B cell (primary cell): ENCODE measurements around the gene LRP1-AS.

ENCODE experiments used
- EZH2 ChIP-seq: IDR thresholded peaks from 2 replicates; pipeline ENCODE4 v1.6.1; 2012; ENCODE audit warnings: borderline replicate concordance, low read depth, mild to moderate bottlenecking, moderate library complexity, low read length; ENCODE audit not compliant: insufficient read depth, poor library complexity, severe bottlenecking
- TF ChIP-seq, protein P1 (sequence below): fragments of 200-600 bp; IDR thresholded peaks from one replicate; pipeline ENCODE4 v1.8.0; 2022; ENCODE audit warnings: antibody characterized with exemption, mild to moderate bottlenecking

DNA sequence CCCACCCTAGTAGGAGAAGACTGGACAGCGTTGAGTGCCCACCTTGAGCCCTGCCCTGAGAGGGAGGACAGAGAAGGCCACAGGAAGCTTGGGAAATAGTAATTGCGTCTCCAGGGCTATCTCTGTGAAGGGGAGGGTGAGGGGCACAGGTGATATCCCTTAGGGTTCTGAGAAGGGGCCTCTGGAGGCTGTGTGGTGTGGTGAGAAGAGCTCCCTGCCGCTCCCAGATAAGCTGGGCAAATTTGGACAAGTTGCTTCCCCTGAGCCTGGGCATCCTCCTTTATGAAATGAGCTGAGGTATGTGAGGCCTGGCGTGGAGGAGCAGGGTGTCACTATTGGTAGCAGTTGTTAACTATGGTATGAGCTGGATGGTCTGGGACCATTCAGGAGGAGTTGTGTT is 23.5 kb upstream of the LRP1-AS start:
- TF ChIP-seq, protein P1, sequence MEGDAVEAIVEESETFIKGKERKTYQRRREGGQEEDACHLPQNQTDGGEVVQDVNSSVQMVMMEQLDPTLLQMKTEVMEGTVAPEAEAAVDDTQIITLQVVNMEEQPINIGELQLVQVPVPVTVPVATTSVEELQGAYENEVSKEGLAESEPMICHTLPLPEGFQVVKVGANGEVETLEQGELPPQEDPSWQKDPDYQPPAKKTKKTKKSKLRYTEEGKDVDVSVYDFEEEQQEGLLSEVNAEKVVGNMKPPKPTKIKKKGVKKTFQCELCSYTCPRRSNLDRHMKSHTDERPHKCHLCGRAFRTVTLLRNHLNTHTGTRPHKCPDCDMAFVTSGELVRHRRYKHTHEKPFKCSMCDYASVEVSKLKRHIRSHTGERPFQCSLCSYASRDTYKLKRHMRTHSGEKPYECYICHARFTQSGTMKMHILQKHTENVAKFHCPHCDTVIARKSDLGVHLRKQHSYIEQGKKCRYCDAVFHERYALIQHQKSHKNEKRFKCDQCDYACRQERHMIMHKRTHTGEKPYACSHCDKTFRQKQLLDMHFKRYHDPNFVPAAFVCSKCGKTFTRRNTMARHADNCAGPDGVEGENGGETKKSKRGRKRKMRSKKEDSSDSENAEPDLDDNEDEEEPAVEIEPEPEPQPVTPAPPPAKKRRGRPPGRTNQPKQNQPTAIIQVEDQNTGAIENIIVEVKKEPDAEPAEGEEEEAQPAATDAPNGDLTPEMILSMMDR = no peak
- no peak for TF ChIP-seq EZH2
